ENCODE data around the gene MRM1. TPM values are rescaled to one million over a fixed set of nuclear protein-coding genes. Genes with fewer than 3 reads are reported as not detected.

The MRM1 gene
- total and polyA plus RNA-seq, 9 of the 15 experiments (the other 6 are each of a cell fraction or from before 2014, with no cell fraction given), result 0.61 to 28.4 (median 21.5) TPM

- TF ChIP-seq BHLHE40 (IDR thresholded peaks at IDR 0.05; ENCODE audit: low read length), result peak; percentile 24; the same call in 1 of the 2 replicates
- TF ChIP-seq ZSCAN29 (IDR thresholded peaks at IDR 0.05), result no peak
- peak; percentile 49; the same call in 1 of the 2 replicates for TF ChIP-seq POLR2AphosphoS5 (IDR thresholded peaks at IDR 0.05; ENCODE audit: control insufficient read depth, insufficient read depth, low read depth, low read length)
- TF ChIP-seq KDM1A (IDR thresholded peaks at IDR 0.05), result peak; percentile 53 to 61; a peak in 3 of 4 replicates
- peak; percentile 54; the same call in 1 of the 2 replicates for TF ChIP-seq LEF1 (IDR thresholded peaks at IDR 0.05)
- peak; percentile 57; the same call in 1 of the 2 replicates for TF ChIP-seq RNF2 (IDR thresholded peaks at IDR 0.05)
- no peak for TF ChIP-seq MAFK (IDR thresholded peaks at IDR 0.05; ENCODE audit: low read length)
- TF ChIP-seq NFRKB (IDR thresholded peaks at IDR 0.05; ENCODE audit: low read depth), result peak; percentile 44; the same call in 1 of the 2 replicates
- no peak for TF ChIP-seq FOXP1 (CRISPR knock-in tag; IDR thresholded peaks at IDR 0.05)
- peak in 1 of 2 experiments; percentile 88; a peak in 2 of 4 replicates for TF ChIP-seq UBTF (IDR thresholded peaks at IDR 0.05; ENCODE audit: borderline replicate concordance in 1 of 2, low read depth in 2 of 2, low read length in 2 of 2)
- TF ChIP-seq ZZZ3 (IDR thresholded peaks at IDR 0.05), result no peak
- no peak for TF ChIP-seq ZNF445 (CRISPR knock-in tag; IDR thresholded peaks at IDR 0.05; ENCODE audit: low read depth)
- TF ChIP-seq ARID1B (IDR thresholded peaks at IDR 0.05), result peak; percentile 91
- peak; percentile 83 for TF ChIP-seq DPF2 (IDR thresholded peaks at IDR 0.05)
- peak; percentile 67 for TF ChIP-seq TEAD4 (IDR thresholded peaks at IDR 0.05; ENCODE audit: low read length)
- no peak for TF ChIP-seq TEAD4 (CRISPR knock-in tag; IDR thresholded peaks at IDR 0.05; ENCODE audit: borderline replicate concordance)
- TF ChIP-seq ZNF431 (CRISPR knock-in tag; IDR thresholded peaks at IDR 0.05), result no peak
- no peak for TF ChIP-seq GTF2F1 (IDR thresholded peaks at IDR 0.05; ENCODE audit: low read depth, low read length)
- TF ChIP-seq ZBTB1 (CRISPR knock-in tag; IDR thresholded peaks at IDR 0.05; ENCODE audit: borderline replicate concordance, low read depth), result no peak
- no peak for TF ChIP-seq IRF1 (CRISPR knock-in tag; IDR thresholded peaks at IDR 0.05; ENCODE audit: borderline replicate concordance)
- TF ChIP-seq SMARCE1 (IDR thresholded peaks at IDR 0.05), result peak; percentile 71
- TF ChIP-seq MTF1 (CRISPR knock-in tag; IDR thresholded peaks at IDR 0.05; ENCODE audit: borderline replicate concordance), result no peak
These were observed 918 bp upstream of the MRM1 start (continued) for GRCh38 chr17:36600465-36600864.
